Rectal smooth muscle tissue (tissue), 1 donor: ENCODE results near the gene LDHA.
A peak's percentile ranks its signal among the peaks of the same experiment; 100 is the strongest.

Experiments used
- H3K27ac ChIP-seq: one replicate; pipeline ENCODE4 v1.7.0; 2013; ENCODE audit warnings: low read depth, low read length, inconsistent platforms
- H3K27me3 ChIP-seq: one replicate; pipeline ENCODE4 v1.7.0; 2013; ENCODE audit warnings: low read length; ENCODE audit not compliant: control insufficient read depth, insufficient read depth
- H3K36me3 ChIP-seq: one replicate; pipeline ENCODE4 v1.7.0; 2013; ENCODE audit warnings: low read length; ENCODE audit not compliant: control insufficient read depth, insufficient read depth
- H3K4me1 ChIP-seq: one replicate; pipeline ENCODE4 v1.7.0; 2013; ENCODE audit warnings: low read length; ENCODE audit not compliant: control insufficient read depth, insufficient read depth
- H3K4me3 ChIP-seq: one replicate; pipeline ENCODE4 v1.7.0; 2013; ENCODE audit warnings: low read length
- H3K9ac ChIP-seq: one replicate; pipeline ENCODE4 v1.7.0; 2013; ENCODE audit warnings: low read length

Gene LDHA

DNA sequence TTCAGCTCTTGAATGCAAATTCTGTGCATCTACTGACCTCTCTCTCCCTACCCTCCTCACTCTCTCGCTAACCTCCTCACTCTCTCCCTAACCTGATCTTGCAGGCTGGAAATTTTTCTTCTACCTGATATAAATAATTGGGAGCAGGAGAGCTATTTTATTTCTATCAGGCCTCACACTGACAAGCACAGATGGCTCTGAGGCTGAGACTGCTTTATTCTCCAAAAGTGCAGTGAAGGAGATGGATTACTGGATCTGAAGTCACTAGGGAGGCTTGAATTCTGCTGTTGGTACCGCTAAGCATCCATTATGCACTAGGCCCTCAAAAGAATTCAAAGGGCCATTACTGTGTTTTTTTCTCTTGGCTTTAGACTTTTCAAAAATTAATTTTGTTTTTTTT is 19.4 kb upstream of the LDHA start:
- no peak overlapping the region for H3K27ac ChIP-seq
- no peaks in the 10 kb centered on the region for H3K4me1 ChIP-seq
- H3K36me3 ChIP-seq: no peaks in the 10 kb centered on the region
- H3K4me3 ChIP-seq: no peak overlapping the region
- no peaks in the 10 kb centered on the region for H3K27me3 ChIP-seq
- no peak overlapping the region for H3K9ac ChIP-seq

DNA sequence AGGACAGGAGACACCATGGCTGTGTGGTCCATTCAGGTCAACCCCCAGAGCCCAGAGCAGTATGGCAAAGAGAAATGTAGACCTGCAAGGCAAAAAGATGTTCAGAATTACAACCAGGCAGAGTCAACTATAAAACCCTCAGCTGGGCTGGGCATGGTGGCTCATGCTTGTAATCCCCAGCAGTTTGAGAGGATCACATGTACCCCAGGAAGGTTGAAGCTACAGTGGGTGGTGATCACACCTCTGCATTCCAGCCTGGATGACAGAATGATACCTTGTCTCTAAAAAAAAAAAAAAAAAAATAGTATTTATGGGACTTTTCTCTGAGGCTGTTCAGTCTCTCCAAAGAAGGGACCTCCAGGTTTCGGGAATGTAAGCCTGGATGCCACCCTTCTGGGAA is 18.4 kb upstream of the LDHA start:
- H3K9ac ChIP-seq: no peak overlapping the region
- H3K4me1 ChIP-seq: no peaks in the 10 kb centered on the region
- no peaks in the 10 kb centered on the region for H3K36me3 ChIP-seq
- no peaks in the 10 kb centered on the region for H3K27me3 ChIP-seq
- H3K4me3 ChIP-seq: no peak overlapping the region
- H3K27ac ChIP-seq: no peak overlapping the region

DNA sequence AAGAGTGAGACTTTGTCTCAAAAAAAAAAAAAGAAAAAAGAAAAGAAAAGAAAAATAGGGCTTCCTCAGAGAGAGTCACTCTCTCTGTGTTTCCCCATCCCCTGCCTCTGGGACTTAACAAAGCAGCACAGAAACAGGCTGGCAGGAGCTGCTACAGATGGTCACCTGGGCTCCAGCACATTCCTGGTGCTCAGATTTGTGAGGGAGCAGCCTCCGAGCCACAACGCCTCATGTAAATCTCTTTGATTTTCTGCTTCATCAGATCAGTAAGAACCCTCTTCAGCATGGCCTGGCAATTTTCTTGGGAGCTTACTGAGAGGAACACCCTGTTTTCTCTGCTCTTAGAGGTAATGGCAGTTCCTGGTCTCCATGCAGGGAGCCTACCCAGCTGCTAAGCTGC is 15.2 kb upstream of the LDHA start:
- no peak overlapping the region for H3K9ac ChIP-seq
- no peak overlapping the region for H3K27ac ChIP-seq
- no peaks in the 10 kb centered on the region for H3K27me3 ChIP-seq
- H3K4me3 ChIP-seq: no peak overlapping the region
- no peaks in the 10 kb centered on the region for H3K36me3 ChIP-seq
- H3K4me1 ChIP-seq: peaks cover 12% of the 10 kb centered on the region

DNA sequence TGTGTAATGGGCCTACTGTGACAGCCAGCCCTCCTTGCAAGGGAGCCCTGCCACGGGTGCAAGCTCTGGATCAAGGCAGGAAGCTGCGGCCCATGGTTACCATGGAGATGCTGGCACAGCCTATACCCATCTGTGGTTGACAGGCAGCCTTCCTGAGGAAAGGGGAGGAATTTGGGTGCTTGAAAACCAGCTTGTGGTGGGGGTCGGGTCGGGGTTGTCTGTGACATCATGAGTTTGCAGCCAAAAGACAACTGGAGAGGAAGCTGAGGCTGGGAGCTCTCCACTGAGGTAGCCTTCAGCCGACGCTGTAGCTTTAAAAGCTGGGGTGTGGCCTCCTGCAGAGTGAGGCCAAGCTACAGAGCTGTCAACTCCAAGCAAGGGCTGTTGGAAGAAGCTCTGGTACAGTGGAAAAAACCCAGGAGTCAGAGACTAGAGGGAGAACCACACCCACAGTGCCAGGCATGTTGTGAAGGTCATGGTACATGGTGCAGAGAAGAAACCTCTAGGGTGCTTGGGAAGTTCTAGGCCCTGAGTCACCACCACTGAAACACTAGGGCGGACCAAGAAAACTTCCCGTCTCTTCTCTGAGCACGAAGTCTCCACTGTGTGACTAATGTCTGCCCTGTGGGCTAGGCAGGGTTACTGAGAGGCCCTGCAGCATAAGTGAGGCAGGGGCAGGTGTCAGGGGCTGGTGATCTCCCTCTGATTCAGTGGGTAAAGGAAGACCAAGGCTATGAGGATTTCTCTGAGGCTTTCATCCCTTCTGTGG is 10.8 kb upstream of the LDHA start:
- H3K4me3 ChIP-seq: peak overlapping the region; percentile 41
- H3K4me1 ChIP-seq: peaks cover 17% of the 10 kb centered on the region
- peak overlapping the region; percentile 96 for H3K27ac ChIP-seq
- H3K36me3 ChIP-seq: no peaks in the 10 kb centered on the region
- H3K27me3 ChIP-seq: no peaks in the 10 kb centered on the region
- H3K9ac ChIP-seq: peak overlapping the region; percentile 4

DNA sequence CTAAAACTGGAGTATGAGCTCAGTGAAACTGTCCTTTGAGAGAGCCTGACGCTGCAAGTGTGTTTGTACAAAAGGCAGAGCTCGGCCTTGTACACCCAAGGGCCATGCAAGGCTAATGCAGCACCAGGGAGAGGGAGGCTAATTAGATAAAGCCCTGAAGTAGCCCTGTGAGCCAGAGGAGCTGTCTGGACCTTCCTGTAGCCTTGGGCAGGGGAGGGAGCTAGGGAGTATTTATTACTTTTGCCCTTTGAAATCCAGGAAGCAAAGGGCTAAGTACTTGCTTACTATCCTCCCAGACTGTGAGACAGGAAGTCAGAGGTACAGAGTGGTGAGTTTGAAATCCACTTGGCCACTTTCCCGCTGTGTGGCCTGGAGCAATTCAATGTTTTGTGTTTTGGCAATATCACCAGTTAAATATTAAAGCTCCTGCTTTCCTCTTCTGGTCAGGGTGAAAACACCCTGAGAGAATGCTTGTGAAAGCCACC is 10.2 kb upstream of the LDHA start:
- peak overlapping the region; percentile 96 for H3K27ac ChIP-seq
- peak overlapping the region; percentile 4 for H3K9ac ChIP-seq
- peak overlapping the region; percentile 41 for H3K4me3 ChIP-seq
- no peaks in the 10 kb centered on the region for H3K27me3 ChIP-seq
- peaks cover 17% of the 10 kb centered on the region for H3K4me1 ChIP-seq
- no peaks in the 10 kb centered on the region for H3K36me3 ChIP-seq

DNA sequence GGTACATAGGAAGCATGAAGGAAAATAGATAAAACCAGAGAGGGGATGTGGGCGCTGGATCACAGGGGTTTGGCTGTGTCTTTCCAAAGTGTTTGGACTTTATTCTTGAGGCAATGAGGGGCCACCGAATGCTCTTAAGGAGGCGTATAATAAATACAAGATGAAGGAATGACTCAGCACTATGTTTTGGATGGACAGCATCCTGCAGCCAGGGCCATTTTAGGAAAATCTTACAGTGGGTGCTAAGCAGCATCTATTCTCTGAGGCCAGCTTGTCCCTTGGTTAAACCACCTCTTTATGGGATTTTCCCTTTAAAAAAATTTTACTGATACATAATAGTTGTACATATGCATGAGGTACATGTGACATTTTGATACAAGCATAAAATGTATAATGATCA is 4.3 kb upstream of the LDHA start:
- Histone ChIP-seq H3K27ac (no peak overlapping the region), H3K4me3 (no peak overlapping the region), H3K36me3 (peaks cover 6% of the 10 kb centered on the region), H3K27me3 (no peaks in the 10 kb centered on the region), H3K4me1 (peaks cover 3% of the 10 kb centered on the region), H3K9ac (no peak overlapping the region)

DNA sequence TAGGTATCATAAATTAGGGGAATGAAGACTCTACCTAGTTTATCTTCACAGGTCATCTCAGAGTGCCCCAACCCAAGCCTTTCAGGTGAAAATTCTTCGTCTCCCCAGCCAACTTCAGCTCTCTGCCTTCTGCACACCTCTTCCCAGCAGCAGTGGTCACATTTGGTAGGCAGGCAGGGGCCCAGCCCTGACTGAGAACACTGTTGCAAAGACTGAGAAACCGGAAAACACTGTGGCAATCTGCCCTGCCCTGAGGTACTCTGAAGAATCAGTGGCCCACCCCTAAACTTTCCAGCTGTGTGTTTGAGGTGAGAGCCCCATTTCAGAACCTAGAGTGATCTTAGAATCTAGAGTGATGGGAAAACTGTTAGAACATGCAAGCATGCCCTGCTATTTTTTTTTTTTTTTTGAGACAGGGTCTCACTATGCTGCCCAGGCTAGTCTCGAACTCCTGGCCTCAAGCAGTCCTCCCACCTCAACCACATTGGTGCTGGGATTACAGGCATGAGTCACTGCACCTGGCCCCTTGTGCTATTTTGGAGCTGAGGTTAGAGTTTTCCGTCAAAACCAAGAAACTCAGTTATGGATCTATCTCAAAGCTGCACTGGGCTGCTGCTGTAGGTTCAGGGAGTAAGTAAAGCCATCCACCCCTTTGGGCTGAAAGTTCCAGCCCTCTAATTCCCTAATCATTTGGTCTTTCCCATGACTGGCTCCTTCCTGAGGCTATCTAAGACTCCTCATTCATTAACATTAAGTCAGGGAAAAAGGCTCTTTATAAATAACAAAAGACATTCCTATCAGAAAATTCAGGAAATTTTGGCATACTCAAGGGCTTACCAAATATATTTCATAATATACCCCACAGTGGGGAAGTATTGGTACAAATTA is 1.7 kb upstream of the LDHA start:
- Histone ChIP-seq H3K27ac (peak overlapping the region; percentile 3), H3K4me3 (no peak overlapping the region), H3K36me3 (peaks cover 6% of the 10 kb centered on the region), H3K27me3 (no peaks in the 10 kb centered on the region), H3K4me1 (peaks cover 3% of the 10 kb centered on the region), H3K9ac (no peak overlapping the region)

DNA sequence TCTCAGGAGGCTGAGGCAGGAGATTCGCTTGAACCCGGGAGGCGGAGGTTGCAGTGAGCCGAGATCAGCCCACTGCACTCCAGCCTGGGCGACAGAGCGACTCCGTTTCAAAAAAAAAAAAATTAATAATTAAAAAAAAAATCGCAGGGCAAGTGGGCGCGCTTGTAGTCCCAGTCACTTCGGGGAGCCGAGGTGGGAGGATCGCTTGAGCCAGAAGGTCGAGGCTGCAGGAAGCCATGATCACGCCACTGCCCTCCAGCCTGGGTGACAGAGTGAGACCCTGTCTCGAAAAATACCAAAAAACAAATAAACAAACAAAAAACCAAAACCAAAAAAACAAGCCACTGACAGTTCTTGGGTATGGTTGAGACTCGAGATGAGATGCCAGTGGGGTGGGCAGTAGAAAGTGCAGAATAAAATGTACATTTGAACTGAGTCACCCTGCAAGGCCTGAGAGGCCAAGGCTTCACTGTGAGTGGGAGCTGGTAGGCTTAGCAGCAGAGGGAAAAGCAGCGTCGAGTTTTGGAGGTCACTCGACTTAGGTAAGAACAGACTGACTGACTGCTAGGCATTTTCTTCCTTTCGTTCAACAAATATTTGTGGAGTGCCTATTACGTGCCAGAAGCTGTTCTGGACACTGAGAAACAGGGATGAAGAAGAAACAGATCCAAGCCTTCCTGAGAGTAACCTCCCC is 635 bp upstream of the LDHA start:
- Histone ChIP-seq H3K4me3 (peak overlapping the region; percentile 98), H3K9ac (peak overlapping the region; percentile 29), H3K36me3 (peaks cover 11% of the 10 kb centered on the region), H3K27ac (peak overlapping the region; percentile 97), H3K27me3 (no peaks in the 10 kb centered on the region), H3K4me1 (peaks cover 3% of the 10 kb centered on the region)

DNA sequence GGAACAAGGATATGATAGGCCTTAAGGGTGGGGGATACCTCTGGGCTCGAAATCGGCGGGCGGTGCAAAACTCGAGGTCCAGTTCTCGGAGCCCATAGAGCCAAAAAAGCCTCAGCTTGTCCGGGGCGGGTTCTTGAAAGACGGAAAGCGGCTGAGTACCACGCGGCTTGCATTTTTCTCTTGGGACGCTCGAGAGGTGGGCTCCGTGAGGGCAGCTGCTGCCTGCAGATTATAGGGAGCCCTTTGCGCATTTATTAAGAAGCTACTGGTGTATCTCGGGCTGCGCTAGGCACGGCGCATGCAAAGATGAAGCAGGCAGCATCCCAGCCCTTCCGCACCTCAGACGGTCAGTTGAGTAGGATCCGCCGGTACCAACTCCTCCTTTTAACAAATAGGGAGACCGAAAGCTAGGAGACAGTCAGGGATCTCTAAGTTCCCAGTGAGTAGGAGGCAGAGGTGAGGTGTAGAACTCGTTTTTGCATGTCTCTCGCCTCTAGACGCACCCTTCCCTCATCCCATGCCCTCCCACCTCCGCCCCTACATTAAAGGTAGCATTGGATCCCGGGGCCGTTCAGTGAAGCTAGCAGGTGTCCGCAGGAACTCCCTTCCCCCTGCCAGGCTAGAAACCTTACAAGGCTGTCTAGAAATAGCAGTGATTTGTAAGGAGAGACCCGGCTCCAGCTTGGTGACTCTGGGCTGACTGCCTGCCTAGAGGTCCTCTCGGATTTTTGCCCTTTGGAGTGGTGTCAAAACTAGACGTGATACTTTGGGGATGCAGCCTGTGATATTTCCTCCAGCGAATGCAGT is 768 bp downstream of the LDHA start:
- H3K4me1 ChIP-seq: peaks cover 3% of the 10 kb centered on the region
- H3K4me3 ChIP-seq: peak overlapping the region; percentile 98
- H3K9ac ChIP-seq: peak overlapping the region; percentile 82
- H3K27me3 ChIP-seq: no peaks in the 10 kb centered on the region
- H3K27ac ChIP-seq: peak overlapping the region; percentile 97
- peaks cover 23% of the 10 kb centered on the region for H3K36me3 ChIP-seq

DNA sequence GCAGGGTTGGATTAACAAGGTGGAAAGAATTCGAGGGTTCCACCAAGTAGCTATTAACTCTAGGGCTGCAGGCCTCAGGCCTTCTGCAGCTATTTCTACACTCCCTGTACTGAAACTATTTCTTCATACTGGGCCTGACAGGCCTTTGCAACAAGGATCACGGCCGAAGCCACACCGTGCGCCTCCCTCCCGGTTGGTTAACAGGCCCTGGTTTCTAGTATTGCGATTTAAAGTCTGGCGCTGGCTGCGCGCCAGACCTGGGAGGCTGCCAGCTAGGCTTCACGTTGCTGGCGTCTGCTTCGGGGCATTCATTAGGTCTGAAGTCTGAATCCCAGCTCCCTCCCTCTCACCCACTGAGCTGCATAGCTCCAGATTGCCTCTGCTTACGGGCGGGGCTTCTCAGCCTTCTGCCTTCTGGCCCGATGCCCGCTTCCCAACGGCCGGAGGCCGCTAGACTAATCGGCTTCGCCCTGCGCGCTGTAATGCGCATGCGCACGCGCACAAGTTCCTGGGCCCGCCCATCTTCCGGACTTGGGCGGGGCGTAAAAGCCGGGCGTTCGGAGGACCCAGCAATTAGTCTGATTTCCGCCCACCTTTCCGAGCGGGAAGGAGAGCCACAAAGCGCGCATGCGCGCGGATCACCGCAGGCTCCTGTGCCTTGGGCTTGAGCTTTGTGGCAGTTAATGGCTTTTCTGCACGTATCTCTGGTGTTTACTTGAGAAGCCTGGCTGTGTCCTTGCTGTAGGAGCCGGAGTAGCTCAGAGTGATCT is 1.6 kb downstream of the LDHA start:
- H3K9ac ChIP-seq: peak overlapping the region; percentile 82
- peaks cover 3% of the 10 kb centered on the region for H3K4me1 ChIP-seq
- peaks cover 26% of the 10 kb centered on the region for H3K36me3 ChIP-seq
- no peaks in the 10 kb centered on the region for H3K27me3 ChIP-seq
- H3K27ac ChIP-seq: peak overlapping the region; percentile 97
- peak overlapping the region; percentile 98 for H3K4me3 ChIP-seq

DNA sequence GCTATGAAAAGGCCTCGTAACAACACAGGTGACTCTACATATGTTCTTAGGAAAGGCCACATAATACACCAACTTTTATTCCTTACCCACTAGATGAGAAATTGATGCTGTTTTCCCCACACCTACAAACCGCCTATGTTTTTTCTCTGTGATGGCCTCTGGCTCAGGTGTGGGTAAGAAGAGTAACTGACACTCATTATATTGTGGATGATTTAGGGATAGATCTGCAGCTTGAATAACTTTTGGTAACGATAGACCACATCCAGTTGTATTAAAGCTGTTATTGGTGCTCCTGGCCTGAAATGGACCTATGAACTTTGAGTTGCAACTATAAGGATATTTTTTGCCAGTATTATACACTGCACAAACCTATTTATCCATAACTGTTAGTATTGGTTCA is 3.6 kb downstream of the LDHA start:
- Histone ChIP-seq H3K9ac (no peak overlapping the region), H3K4me1 (peaks cover 3% of the 10 kb centered on the region), H3K36me3 (peaks cover 35% of the 10 kb centered on the region), H3K4me3 (no peak overlapping the region), H3K27ac (no peak overlapping the region), H3K27me3 (no peaks in the 10 kb centered on the region)
